ENCODE results near the gene FN3K.
"Not testable (repeated sequence)": the region's sequence is repeated elsewhere in the genome, so short reads cannot be mapped to it uniquely, and the experiment has no call there.

The FN3K gene

DNA sequence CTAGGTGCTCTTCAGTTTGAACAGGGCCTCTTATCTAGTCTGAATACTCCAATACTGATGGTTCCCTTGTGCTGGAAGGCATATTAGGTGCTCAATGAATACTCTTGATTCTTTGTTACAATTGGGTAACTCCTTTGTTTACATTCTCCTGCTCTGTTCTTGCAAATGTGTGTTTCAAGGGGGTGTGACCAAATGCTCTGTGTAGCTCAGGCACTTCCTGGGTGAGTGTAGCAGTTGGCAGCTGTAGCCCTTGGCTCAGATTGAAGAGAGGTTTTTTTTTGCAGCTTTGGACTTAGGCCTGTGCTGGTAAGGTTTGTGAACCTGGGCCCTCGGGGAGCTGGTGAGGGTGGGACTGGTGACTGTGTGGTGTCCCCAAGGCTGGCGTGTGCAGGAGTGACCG is 36.6 kb downstream of the FN3K start:
- in situ Hi-C loops (cut with MboI; ENCODE audit: low sequenced_read_pairs), result no loop called here

DNA sequence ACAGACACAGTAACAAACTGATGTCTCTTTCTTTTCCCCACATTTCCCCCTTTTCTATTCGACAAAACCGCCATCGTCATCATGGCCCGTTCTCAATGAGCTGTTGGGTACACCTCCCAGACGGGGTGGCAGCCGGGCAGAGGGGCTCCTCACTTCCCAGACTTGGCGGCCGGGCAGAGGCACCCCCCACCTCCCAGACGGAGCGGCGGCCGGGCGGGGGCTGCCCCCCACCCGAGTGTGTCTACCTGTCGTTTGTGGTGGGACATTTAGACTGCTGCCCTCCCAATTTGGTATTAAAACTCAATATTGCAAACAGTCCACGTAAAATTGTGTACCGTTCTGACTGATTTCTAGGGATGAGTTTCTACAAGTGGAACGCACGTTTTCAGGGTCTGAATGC is 39.0 kb downstream of the FN3K start:
- in situ Hi-C loops (cut with MboI; ENCODE audit: low sequenced_read_pairs), result not testable (repeated sequence)

DNA sequence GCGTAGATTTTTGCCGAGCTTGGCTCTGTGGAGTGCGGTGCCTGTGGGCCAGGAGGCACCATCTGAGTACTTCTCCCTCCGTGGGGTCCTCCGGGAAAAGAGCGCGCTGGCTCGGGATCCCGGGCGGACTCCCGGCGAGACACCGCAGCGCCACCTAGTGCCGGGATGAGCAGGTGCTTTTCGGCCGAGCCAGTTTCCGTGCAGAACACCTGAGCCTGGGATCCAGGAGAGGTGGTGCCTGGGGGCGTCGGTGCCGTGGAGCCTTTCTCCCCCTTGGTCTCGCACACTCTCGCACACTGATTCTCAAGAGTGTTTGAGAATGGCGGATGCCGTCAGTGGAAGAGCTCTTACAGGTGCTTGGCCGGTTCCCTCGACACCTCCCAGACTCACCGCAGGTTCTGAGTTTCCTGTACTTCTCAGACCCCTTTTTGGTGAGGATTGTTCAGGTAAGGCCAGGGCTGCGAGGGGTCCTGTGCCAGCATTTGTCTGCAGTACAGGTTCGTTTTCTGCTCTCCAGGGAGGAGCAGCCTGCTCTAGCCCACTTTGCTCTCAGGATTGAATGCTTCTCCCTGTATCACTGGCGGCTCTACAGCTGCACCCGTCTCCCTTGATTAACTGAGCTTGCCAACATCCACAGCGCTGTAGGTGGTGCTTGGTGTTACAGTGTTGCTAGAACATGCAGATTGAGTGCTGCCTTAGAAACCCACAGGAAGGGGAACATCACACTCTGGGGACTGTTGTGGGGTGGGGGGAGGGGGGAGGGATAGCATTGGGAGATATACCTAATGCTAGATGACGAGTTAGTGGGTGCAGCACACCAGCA is 39.8 kb downstream of the FN3K start:
- in situ Hi-C loops (cut with MboI; ENCODE audit: low sequenced_read_pairs), result no loop called here

GRCh38 chr17:82776454-82776853 is 41.0 kb downstream of the FN3K start:
- in situ Hi-C loops (cut with MboI; ENCODE audit: low sequenced_read_pairs), result no loop called here

- in situ Hi-C loops (cut with MboI; ENCODE audit: low sequenced_read_pairs), result not testable (repeated sequence)
Measured at GRCh38 chr17:82777778-82778375, 42.5 kb downstream of the FN3K start.

DNA sequence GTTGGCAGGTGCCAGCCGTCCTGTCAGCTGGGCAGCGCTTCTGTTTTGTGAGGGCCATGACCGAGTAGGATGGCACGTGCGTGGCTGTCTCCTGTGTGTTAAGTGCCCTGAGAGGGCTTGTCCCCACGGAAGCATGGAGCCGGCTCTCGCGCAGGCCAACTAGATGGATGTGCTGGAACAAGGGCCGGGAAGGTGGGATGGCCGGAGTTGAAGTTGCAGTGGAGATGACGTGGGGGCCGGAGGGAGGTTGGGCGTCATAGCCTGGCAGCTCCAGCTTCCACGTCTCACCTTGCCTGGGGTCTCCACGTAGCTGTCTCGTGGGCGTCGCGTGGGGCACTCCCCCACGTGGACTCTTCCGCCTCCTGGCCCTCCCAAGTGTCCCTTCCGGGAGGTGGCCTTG is 44.1 kb downstream of the FN3K start:
- in situ Hi-C loops (cut with MboI; ENCODE audit: low sequenced_read_pairs), result no loop called here

DNA sequence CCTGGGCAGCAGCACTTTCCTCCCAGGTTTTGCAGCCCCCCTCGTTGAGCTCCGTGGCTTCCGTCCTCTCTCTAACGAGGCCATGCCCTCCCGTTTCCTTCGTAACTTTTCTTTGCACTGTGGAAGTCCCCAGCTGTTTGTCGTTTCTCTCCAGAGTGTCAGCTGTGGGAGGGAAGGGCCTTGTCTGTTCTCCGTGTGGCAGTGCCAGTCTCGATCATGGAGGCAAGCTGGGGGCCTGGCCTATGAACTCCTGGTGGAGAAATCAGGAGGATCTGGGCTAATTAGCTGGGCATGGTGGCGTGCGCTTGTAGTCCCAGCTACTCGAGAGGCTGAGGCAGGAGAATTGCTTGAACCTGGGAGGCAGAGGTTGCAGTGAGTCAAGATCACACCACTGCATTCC is 44.8 kb downstream of the FN3K start:
- in situ Hi-C loops (cut with MboI; ENCODE audit: low sequenced_read_pairs), result no loop called here

DNA sequence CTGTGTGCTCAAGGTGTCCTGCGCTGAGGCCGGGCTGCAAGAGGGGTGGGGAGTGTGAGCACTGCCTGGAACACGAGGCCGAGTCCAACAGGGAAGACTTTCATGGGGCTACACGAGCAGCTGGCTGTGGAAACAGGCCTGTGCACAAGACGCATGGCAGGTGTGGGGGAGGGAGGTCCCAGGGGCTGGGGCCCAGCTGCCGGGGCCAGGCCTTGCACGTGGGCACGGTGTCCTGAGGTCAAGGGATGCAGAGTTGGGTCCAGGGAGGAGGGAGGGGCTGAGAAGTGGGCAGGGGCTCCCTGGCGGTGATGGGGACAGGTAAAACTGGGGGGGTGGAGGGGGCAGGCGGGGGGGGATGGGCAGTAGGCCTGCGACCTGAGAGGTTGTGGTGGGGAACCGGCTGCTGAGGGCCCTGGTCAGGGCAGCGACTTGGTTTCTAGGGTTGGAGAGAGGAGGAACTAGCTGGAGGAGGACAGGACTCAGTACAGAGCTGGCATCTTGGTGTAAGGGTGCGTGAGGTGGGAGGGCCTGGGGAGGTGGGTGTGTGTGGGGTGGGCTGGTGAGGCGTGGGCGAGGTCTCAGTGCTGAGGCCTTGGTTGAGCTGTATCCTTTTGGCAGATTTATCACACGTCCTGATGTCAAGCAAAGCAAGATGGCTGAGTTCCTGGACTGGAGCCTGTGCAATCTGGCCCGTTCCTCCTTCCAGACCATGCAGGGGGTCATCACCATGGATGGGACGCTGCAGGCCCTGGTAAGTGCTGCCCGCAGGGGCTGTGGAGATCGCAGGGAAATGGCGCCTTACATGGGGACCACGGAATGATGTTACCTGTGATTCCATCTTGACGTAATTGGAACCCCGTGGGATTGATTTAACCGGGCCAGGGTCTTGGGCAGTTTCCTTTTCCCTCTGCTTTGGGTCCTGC is 45.8 kb downstream of the FN3K start:
- in situ Hi-C loops (cut with MboI; ENCODE audit: low sequenced_read_pairs), result no loop called here

GRCh38 chr17:82781894-82782274 is 46.5 kb downstream of the FN3K start:
- in situ Hi-C loops (cut with MboI; ENCODE audit: low sequenced_read_pairs), result no loop called here

- in situ Hi-C loops (cut with MboI; ENCODE audit: low sequenced_read_pairs), result no loop called here
Measured at GRCh38 chr17:82782657-82783207, 47.3 kb downstream of the FN3K start.

DNA sequence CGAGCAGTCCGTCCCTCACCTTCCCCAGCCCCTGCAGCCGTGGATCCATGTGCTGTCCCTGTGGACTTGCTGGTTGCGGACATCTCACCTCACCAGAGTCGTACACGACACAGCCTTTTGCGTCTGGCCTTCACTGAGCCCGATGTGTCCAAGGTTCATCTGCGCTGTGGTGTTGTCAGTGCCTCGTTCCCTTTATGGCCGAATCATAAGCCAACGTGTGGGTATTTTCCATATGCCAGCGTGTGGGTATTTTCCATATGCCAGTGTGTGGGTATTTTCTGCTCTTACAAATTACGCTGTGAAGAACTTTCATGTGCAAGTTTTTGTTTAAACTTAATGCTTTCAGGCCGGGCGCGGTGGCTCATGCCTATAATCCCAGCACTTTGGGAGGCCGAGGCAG is 48.1 kb downstream of the FN3K start:
- in situ Hi-C loops (cut with MboI; ENCODE audit: low sequenced_read_pairs), result no loop called here

GRCh38 chr17:82785581-82785980 is 50.2 kb downstream of the FN3K start:
- in situ Hi-C loops (cut with MboI; ENCODE audit: low sequenced_read_pairs), result not testable (repeated sequence)

GRCh38 chr17:82786427-82786826 is 51.0 kb downstream of the FN3K start:
- in situ Hi-C loops (cut with MboI; ENCODE audit: low sequenced_read_pairs), result no loop called here

DNA sequence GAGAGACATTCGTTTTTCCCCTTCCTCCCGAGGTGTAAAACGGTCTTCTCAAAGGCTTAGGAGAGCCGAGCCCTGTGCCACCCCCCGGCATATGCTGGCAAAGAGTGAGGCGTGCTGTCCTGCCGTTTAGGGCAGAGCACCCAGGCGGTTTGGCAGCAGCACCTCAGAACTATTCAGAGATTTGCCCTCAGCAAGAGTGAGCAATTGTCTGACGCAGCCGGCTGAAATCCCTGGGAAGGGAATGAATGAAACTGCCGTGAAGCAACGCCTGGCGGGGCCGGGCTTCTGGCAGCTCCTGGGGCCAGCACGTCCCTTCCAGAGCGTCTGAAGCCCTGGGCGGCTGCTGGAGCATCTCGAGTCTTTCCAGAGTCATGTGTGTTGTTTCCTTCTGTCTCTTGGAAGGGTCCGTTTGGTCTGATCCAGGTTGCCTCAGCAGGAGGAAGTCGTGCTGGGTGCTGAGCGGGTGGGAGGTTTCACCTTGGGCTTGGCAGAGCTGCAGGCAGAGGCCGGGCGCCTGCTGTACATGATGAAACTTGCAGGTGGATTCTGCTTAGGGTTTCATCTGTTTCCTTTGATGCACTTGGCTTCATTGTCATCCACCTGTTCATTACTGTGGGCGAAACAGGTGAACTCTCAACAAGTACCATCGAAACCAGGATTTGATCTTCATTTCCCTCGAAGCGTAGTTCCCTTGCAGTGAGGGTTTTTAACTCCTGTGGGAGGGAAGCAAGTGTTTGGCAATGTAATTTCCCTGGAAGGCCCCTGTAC is 51.9 kb downstream of the FN3K start:
- in situ Hi-C loops (cut with MboI; ENCODE audit: low sequenced_read_pairs), result no loop called here

- in situ Hi-C loops (cut with MboI; ENCODE audit: low sequenced_read_pairs), result no loop called here
Measured at GRCh38 chr17:82788206-82789001, 53.0 kb downstream of the FN3K start.

DNA sequence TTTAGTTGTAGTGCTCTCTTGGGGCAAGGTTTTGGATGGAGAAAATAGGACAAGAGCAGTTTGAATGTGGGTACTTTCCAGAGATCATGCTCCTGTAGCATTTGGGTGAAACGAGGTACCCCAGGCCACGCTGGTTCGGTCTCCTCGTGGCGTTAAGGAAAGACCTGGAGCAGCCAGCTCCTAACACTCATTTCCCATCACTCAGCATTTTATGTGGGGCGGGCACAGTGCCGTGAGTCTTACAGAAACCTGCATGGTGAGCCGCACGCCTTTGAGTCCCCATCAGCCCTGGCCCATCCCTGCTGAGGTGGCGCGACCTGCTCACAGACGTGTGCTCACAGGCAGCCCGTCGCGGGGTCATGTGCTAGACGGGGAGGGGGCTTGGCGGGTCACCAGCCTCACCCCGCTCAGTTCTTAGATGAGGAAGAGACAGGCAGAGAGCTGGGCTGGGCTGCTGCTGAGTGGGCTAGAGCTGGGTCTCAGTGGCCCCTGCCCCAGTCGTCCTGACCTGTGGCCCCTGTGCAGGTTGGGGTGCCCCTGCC is 53.7 kb downstream of the FN3K start:
- in situ Hi-C loops (cut with MboI; ENCODE audit: low sequenced_read_pairs), result no loop called here

DNA sequence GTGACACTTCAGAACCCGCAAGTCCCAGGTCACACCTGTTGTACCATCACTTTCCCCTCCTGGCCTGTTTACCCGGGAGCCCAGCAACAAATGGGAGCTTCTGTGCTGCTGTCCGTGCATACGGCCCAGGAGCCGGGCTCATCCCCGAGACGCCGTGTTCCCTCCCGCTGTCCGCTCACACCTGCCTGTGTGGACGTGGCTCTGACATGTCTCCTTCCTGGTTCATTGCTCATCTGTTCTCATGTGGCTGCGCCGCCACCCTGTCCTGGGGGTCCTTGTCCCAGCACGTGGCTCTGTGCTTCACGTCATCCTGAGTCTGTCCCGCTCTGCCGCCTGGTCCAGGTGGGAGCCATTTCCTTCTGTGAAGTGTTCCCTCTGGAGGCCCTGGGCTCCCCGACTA is 54.4 kb downstream of the FN3K start:
- in situ Hi-C loops (cut with MboI; ENCODE audit: low sequenced_read_pairs), result loop anchor here (10.0 kb wide), 1 partner anchor 135 kb away; no protein-coding TSS in a partner anchor

DNA sequence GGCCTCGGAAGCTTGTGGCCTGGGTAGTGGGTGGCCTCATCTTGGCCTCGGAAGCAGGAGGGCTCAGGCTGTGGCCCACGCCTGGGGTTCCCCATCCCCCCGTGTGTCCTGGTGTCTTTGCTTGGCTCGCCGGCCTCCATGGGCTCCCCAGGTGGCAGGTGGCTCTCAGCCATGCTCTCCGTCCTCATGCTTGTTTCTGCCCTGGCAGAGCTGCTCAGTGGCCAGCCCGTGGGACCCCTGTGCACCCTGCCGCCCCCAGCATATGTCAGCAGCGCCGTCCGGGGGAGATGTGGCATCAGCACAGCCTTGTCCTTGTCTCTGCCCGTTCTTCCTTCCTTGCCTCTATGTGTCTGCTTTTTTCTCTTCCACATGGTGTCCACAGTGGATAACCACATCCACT is 55.0 kb downstream of the FN3K start:
- in situ Hi-C loops (cut with MboI; ENCODE audit: low sequenced_read_pairs), result loop anchor here (10.0 kb wide), 1 partner anchor 134 kb away; no protein-coding TSS in a partner anchor

DNA sequence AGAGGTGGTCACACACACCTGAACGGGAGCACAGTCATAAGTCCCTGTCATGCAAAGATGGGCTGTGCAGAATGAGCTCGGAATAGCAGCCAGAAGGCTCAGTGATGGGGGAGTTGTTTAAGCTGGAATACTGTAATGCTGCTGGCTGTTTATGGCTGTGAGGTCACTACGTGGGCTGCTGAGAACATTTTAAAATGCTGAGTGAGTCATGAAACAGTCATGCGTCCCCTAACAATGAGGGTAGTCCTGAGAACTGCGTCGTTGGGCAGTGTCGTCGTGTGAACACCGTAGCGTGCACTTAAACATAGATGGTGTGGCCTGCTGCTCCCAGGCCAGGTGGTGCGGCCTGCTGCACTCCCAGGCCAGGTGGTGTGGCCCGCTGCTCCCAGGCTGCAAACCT is 56.1 kb downstream of the FN3K start:
- in situ Hi-C loops (cut with MboI; ENCODE audit: low sequenced_read_pairs), result loop anchor here (10.0 kb wide), 1 partner anchor 133 kb away; no protein-coding TSS in a partner anchor

Data from HL-60/S4 treated with phorbol 12-myristate 13-acetate at 8.2 ng/mL for 4 days and 3 days (cell line).